ENCODE data around the gene TUBB3.
"Not testable (repeated sequence)": the region's sequence is repeated elsewhere in the genome, so short reads cannot be mapped to it uniquely, and the experiment has no call there.

TUBB3 gene

DNA sequence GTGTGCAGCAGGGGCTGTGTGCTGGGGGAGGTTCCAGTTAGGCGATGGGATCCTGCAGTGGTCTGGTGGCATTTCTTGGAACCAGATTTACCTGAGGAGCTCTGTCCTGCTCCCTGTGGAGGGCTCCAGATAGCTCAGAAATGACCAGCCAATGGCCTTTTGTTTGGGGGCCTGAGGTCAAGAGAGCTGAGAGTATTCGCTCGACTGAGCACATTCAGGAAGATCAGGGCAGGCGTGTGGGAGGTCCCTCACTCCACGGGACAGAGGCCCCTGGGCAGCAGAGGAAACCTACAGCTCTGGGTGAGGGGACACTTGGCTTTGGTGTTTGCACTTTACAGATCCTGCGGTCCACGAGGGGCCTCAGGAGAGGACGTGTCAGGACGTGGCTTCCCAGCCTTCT lies 43.6 kb downstream of the TUBB3 start:
- peaks cover 4% of the 10 kb centered on the region; the same call in 1 of the 2 replicates for H3K9me3 ChIP-seq
- no peaks in the 10 kb centered on the region for H3K27me3 ChIP-seq
- no peak overlapping the region for H3K4me3 ChIP-seq (ENCODE audit: low read depth, low read length)
- no peak for DNase-seq
- H3K36me3 ChIP-seq: peaks cover 15% of the 10 kb centered on the region
- TF ChIP-seq, protein P1, sequence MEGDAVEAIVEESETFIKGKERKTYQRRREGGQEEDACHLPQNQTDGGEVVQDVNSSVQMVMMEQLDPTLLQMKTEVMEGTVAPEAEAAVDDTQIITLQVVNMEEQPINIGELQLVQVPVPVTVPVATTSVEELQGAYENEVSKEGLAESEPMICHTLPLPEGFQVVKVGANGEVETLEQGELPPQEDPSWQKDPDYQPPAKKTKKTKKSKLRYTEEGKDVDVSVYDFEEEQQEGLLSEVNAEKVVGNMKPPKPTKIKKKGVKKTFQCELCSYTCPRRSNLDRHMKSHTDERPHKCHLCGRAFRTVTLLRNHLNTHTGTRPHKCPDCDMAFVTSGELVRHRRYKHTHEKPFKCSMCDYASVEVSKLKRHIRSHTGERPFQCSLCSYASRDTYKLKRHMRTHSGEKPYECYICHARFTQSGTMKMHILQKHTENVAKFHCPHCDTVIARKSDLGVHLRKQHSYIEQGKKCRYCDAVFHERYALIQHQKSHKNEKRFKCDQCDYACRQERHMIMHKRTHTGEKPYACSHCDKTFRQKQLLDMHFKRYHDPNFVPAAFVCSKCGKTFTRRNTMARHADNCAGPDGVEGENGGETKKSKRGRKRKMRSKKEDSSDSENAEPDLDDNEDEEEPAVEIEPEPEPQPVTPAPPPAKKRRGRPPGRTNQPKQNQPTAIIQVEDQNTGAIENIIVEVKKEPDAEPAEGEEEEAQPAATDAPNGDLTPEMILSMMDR (IDR thresholded peaks at IDR 0.05; ENCODE audit: low read depth, low read length): no peak
- no peaks in the 10 kb centered on the region for H3K4me1 ChIP-seq

DNA sequence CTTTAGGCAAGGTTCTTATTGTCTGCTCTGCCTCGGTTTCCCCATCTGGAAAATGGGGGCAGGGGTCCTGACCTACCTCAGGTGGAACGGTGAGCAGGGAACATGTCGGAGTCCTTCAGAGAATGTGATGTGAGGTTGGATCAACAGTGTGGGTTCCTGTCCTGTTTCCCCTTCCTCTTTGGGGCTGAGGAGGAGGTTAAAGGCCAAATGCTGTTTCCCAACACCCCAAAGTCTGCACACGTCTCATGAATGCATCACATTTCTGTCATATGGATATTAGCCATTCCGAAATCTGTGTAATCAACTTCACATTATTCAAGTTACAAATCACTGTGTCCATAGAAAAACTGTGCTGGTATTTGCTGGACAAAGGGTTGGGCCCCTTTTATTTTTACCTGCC lies 44.3 kb downstream of the TUBB3 start:
- H3K9me3 ChIP-seq; DNase-seq; H3K4me1 ChIP-seq; H3K4me3 ChIP-seq (ENCODE audit: low read depth, low read length); H3K27me3 ChIP-seq: not testable (repeated sequence)
- peaks cover 11% of the 10 kb centered on the region for H3K36me3 ChIP-seq

GRCh38 chr16:89968074-89968473 lies 44.9 kb downstream of the TUBB3 start:
- H3K4me1 ChIP-seq: not testable (repeated sequence)

DNA sequence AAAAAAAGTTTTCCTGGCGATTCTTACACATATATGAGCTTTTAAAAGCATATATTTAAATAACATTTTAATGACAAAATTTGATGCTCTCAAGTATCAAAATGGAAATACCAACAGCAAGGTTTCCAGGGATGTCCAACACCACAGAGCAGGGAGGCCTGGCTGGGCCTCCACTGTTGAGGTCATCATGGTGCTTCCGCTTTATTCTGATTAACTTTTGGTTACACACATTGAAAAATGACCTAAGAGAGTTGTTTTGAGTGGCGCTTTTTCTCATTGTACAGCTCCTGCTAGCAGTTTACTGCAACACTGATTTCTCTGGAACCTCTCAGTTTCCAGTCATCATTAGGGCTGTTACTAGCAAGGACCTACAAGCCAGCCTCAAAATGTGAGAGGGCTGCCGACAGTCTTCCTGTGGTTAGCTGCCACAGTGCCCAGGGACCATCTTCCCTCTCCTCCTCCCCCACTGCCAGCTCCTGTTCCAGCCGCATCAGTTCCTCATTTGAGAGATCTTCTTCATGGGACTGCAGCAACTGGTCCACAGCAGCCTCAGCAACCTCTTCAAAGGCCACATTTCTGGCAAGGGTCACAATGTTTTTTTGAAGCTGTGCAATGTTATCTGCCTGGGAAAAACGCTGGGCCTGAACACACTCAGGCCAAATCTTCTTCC lies 46.7 kb downstream of the TUBB3 start:
- peaks cover 4% of the 10 kb centered on the region; the same call in 1 of the 2 replicates for H3K9me3 ChIP-seq
- TF ChIP-seq, protein P1 (IDR thresholded peaks at IDR 0.05; ENCODE audit: low read depth, low read length): no peak
- no peak for DNase-seq
- H3K27me3 ChIP-seq: no peaks in the 10 kb centered on the region
- H3K36me3 ChIP-seq: peaks cover 6% of the 10 kb centered on the region
- no peak overlapping the region for H3K4me3 ChIP-seq (ENCODE audit: low read depth, low read length)
- no peaks in the 10 kb centered on the region for H3K4me1 ChIP-seq

More at GRCh38 chr16:89968074-89968473, 44.9 kb downstream of the TUBB3 start:
- not testable (repeated sequence) for DNase-seq; H3K4me3 ChIP-seq (ENCODE audit: low read depth, low read length); H3K27me3 ChIP-seq; H3K9me3 ChIP-seq
- H3K36me3 ChIP-seq: peaks cover 11% of the 10 kb centered on the region

- Histone ChIP-seq H3K9me3 (peaks cover 4% of the 10 kb centered on the region; the same call in 1 of the 2 replicates), H3K4me1 (no peaks in the 10 kb centered on the region), H3K36me3 (peaks cover 10% of the 10 kb centered on the region), H3K4me3 (ENCODE audit: low read depth, low read length) (peak overlapping the region; percentile 99), H3K27me3 (no peaks in the 10 kb centered on the region)
- no peak for DNase-seq
- TF ChIP-seq, protein P1 (IDR thresholded peaks at IDR 0.05; ENCODE audit: low read depth, low read length): no peak
Observed at GRCh38 chr16:89971495-89972243, 48.5 kb downstream of the TUBB3 start.

DNA sequence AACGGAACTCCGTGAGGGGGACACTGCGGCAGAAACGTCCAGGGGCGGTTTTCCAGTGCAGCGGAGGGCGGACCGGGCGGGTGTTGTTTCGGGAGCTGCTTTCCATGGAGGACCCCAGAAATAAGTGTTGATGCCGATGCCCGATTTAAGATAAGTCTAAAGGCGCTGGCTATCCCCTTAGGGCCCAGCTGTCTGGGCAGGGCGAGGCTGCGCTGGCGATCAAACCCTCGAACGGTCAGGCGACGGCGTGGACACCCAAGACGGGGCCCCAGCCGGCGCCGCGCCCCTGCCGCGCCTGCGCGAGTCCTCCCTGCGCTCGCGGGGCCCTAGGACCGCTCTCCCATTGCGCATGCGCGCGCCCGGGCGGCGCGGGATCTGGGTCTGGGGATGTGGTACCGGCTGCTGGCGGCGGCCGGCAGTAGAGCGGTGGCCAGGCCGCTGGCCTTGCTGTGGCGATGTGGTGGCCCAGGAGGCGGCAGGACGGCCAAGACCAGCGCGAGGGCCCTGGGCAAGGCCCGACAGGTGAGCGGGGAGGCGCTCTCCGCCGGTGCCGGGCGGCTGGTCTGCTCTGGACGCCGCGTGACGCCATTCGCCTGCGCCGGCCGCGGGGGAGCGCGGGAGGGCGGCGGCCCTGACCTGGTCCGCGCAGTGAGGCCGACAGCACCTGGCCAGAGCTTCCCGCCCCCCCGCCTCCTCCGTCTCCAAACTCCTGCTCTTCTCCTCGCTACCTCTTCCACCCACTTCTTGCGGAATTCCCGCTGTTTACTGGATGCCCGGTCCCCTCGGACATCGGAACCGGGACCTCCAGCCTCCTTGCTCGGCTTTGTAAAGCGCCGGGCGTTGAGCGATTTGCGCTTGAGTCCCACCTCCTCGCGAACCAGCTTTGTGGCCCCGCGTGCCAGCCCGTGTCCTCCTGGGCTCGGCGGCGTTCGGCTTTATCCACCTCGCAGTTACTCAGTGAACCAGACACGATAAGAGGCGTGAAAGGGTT lies 49.4 kb downstream of the TUBB3 start:
- TF ChIP-seq, protein P1 (IDR thresholded peaks at IDR 0.05; ENCODE audit: low read depth, low read length): no peak
- peak; percentile 95 for DNase-seq
- peaks cover 13% of the 10 kb centered on the region for H3K36me3 ChIP-seq
- H3K9me3 ChIP-seq: peaks cover 4% of the 10 kb centered on the region; the same call in 1 of the 2 replicates
- H3K27me3 ChIP-seq: no peaks in the 10 kb centered on the region
- H3K4me1 ChIP-seq: no peaks in the 10 kb centered on the region
- peak overlapping the region; percentile 99 for H3K4me3 ChIP-seq (ENCODE audit: low read depth, low read length)
